Lung (tissue), 12 donors: ENCODE measurements around the gene LRFN5. TPM values are rescaled to one million over a fixed set of nuclear protein-coding genes. Genes with fewer than 3 reads are reported as not detected.

Experiments used
- ATAC-seq: fragments of 200-7000 bp; cut with Tn5 transposase; one replicate; pipeline ENCODE4 v1.9.1; 2020; ENCODE audit warnings: moderate number of reproducible peaks; ENCODE audit not compliant: insufficient read depth, low FRiP score
- DNase-seq, 3 donors: peaks; one replicate each; pipeline ENCODE4 v3.0.0-alpha.2; 2013 to 2017
- H3K27ac ChIP-seq, 2 donors: one replicate each; pipeline ENCODE4 v1.5.1; 2013; ENCODE audit warnings: mild to moderate bottlenecking in 2 of 2, moderate library complexity in 2 of 2, control low read depth in 1 of 2, inconsistent platforms in 1 of 2, low read depth in 1 of 2, low read length in 1 of 2
- H3K27me3 ChIP-seq, 3 donors: one replicate each; pipeline ENCODE4 v1.5.1; 2013; ENCODE audit warnings: low read length in 2 of 3; ENCODE audit not compliant: control insufficient read depth in 3 of 3, insufficient read depth in 3 of 3
- H3K36me3 ChIP-seq, 4 donors: one replicate each; pipeline ENCODE4 v1.5.1; 2013; ENCODE audit warnings: low read length in 4 of 4, mild to moderate bottlenecking in 1 of 4, moderate library complexity in 1 of 4; ENCODE audit not compliant: control insufficient read depth in 4 of 4, insufficient read depth in 4 of 4
- H3K4me1 ChIP-seq, 5 donors: one replicate each; pipeline ENCODE4 v1.5.1; 2013; ENCODE audit warnings: low read length in 5 of 5, mild to moderate bottlenecking in 2 of 5, moderate library complexity in 1 of 5; ENCODE audit not compliant: control insufficient read depth in 5 of 5, insufficient read depth in 5 of 5
- H3K4me3 ChIP-seq: one replicate; pipeline ENCODE4 v1.5.1; 2013; ENCODE audit warnings: mild to moderate bottlenecking, control low read depth, moderate library complexity
- H3K9ac ChIP-seq, 2 donors: one replicate each; pipeline ENCODE4 v1.5.1; 2013; ENCODE audit warnings: low read length in 2 of 2, control low read depth in 1 of 2; ENCODE audit not compliant: insufficient read depth in 1 of 2
- H3K9me3 ChIP-seq, 4 donors: one replicate each; pipeline ENCODE4 v1.5.1; 2013; ENCODE audit warnings: low read length in 3 of 4, mild to moderate bottlenecking in 1 of 4, moderate library complexity in 1 of 4; ENCODE audit not compliant: control insufficient read depth in 4 of 4, insufficient read depth in 3 of 4
- CTCF ChIP-seq: IDR thresholded peaks from 2 replicates; pipeline ENCODE4 v1.5.1; 2012; ENCODE audit warnings: mild to moderate bottlenecking; ENCODE audit errors: control extremely low read depth, extremely low read depth
- WGBS, 2 donors: extraction: QIAGEN DNeasy Blood & Tissue Kit; methylation state at CpG; one replicate each; pipeline ENCODE4 v1.1.7; 2013; 5-methylcytosine and 5-hydroxymethylcytosine counted together
- polyA plus RNA-seq, 2 donors: library from polyadenylated mRNA; stranded (reverse); fragments of 200-250 nt; gene quantifications; one replicate each; pipeline ENCODE4 v1.2.1, GENCODE V29; 2013
- total RNA-seq, 2 donors: library from RNA; depleted of rRNA in 1 of 2; stranded (reverse); fragments of >200 nt in 1 of 2; gene quantifications; one replicate each; pipeline ENCODE4 v1.2.1, GENCODE V29; 2014 to 2021
- donor health status: control.
- donor health status: control.
- donor health status: Bipolar disorder and iron deficiency.
- donor health status: healthy.
- donor health status: DM: yes; HTN: yes; CAD: no.

Gene LRFN5
- total and polyA plus RNA-seq, 4 donors: 0.40 to 12.6 (median 1.2) TPM

DNA sequence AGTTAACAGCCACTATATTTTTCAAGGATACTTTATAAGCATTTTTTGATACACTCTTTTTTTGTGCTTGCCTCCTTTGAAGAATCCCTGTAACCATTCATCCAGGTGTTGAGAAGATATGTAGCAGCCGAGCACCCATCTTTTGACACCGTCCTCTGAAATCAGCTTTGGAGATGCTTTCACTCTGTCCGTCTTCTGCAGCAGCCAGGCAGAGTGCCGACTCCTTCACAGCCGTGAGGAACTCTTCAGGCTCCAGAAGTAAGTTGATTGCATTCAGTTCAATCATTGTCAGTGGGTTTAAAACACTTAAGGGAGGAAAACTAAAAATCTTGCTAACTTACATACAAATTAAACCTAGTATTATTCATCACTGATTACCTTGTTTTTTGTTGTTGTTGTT lies 160.1 kb downstream of the LRFN5 start:
- TF ChIP-seq CTCF: no peak
- ATAC-seq (no peak), DNase-seq (no peak)
- 69 to 90% methylated on average over 5 of the region's 5 CpGs for WGBS, 2 donors
- Histone ChIP-seq H3K27me3 (no peaks in the 10 kb centered on the region), H3K27ac (no peak overlapping the region), H3K4me1 (no peaks in the 10 kb centered on the region), H3K9ac (no peak overlapping the region), H3K36me3 (no peaks in the 10 kb centered on the region), H3K4me3 (no peak overlapping the region), H3K9me3 (peaks cover 0 to 2% (median 0%) of the 10 kb centered on the region in 4 donors)

- no peaks in the 10 kb centered on the region for H3K27me3 ChIP-seq
- WGBS, 2 donors: 60 to 66% methylated on average over 1 of the region's 1 CpG
Measured at GRCh38 chr14:41773536-41774279, 167.0 kb downstream of the LRFN5 start.

GRCh38 chr14:41782511-41782910 lies 175.8 kb downstream of the LRFN5 start:
- no peaks in the 10 kb centered on the region for H3K27me3 ChIP-seq
- no peak overlapping the region for H3K4me3 ChIP-seq
- no peaks in the 10 kb centered on the region for H3K36me3 ChIP-seq
- H3K9ac ChIP-seq: no peak overlapping the region
- no peak for DNase-seq
- H3K9me3 ChIP-seq: no peaks in the 10 kb centered on the region
- TF ChIP-seq CTCF: no peak
- H3K4me1 ChIP-seq: no peaks in the 10 kb centered on the region
- H3K27ac ChIP-seq: no peak overlapping the region
- ATAC-seq: no peak

More at GRCh38 chr14:41773536-41774279, 167.0 kb downstream of the LRFN5 start:
- peaks cover 0 to 5% (median 0%) of the 10 kb centered on the region in 5 donors for H3K4me1 ChIP-seq
- H3K4me3 ChIP-seq: no peak overlapping the region
- no peak for TF ChIP-seq CTCF
- no peak overlapping the region for H3K27ac ChIP-seq
- DNase-seq (peak in 2 of 3 donors; percentile 32 to 75), ATAC-seq (no peak)
- no peak overlapping the region for H3K9ac ChIP-seq
- H3K36me3 ChIP-seq: no peaks in the 10 kb centered on the region
- peaks cover 0 to 2% (median 0%) of the 10 kb centered on the region in 4 donors for H3K9me3 ChIP-seq

DNA sequence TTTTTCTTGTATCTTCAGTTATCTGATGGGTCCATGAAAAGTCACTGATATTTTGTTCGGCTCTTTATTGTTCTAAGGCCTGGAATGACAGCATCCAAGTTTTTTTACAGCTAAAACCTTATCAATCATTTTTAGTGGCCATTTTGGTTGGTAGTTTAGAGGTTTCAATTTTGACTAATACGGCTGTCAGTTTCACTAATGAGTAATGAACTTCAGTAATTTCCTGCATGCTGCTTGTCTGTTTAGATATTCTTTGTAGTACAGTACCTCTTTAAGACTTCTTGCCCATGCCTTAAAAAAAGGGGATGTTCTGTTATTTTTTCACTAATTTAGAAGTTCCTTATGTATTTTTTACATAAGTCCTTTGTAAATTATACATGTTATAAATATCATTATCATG lies 176.7 kb downstream of the LRFN5 start:
- no peak overlapping the region for H3K4me3 ChIP-seq
- no peak for DNase-seq
- TF ChIP-seq CTCF: no peak
- H3K4me1 ChIP-seq: no peaks in the 10 kb centered on the region
- no peaks in the 10 kb centered on the region for H3K36me3 ChIP-seq
- no peak for ATAC-seq
- 77 to 85% methylated on average over 2 of the region's 2 CpGs for WGBS, 2 donors
- H3K27me3 ChIP-seq: no peaks in the 10 kb centered on the region
- no peaks in the 10 kb centered on the region for H3K9me3 ChIP-seq
- H3K9ac ChIP-seq: no peak overlapping the region
- no peak overlapping the region for H3K27ac ChIP-seq
